ENCODE results near the gene AGBL4. TPM values are rescaled to one million over a fixed set of nuclear protein-coding genes. Genes with fewer than 3 reads are reported as not detected.

AGBL4 gene
- total RNA-seq, 4 donors from 2014 or later = not detected

DNA sequence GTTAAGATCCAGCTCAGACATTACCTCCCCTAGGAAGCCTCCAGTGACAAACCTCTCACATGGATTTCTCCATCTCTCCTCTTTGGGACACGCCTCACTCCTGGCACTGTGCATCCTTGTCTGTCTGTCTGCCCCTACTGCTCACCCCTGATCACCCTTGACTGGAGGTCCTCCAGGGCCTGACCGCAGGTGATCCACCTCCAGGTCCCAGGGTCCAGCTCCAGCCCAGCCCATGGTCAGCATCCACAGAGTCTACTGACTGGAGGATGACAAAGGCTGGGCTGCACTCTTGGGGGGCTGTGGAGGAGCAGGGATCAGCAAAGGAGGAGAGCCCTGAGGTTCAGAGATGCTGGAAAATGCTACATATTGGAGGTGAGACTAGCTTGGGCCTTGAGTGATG is 1312.8 kb downstream of the AGBL4 start:
- ATAC-seq (no peak), DNase-seq (no peak)
- intact Hi-C loops (cut with DNase I; ENCODE audit: low total_unique reads) = no loop called here
- H3K36me3 ChIP-seq = no peaks in the 10 kb centered on the region
- no peak for TF ChIP-seq POLR2A (IDR thresholded peaks at IDR 0.05)
- TF ChIP-seq, protein P1, sequence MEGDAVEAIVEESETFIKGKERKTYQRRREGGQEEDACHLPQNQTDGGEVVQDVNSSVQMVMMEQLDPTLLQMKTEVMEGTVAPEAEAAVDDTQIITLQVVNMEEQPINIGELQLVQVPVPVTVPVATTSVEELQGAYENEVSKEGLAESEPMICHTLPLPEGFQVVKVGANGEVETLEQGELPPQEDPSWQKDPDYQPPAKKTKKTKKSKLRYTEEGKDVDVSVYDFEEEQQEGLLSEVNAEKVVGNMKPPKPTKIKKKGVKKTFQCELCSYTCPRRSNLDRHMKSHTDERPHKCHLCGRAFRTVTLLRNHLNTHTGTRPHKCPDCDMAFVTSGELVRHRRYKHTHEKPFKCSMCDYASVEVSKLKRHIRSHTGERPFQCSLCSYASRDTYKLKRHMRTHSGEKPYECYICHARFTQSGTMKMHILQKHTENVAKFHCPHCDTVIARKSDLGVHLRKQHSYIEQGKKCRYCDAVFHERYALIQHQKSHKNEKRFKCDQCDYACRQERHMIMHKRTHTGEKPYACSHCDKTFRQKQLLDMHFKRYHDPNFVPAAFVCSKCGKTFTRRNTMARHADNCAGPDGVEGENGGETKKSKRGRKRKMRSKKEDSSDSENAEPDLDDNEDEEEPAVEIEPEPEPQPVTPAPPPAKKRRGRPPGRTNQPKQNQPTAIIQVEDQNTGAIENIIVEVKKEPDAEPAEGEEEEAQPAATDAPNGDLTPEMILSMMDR (IDR thresholded peaks at IDR 0.05 in 4 of 5, conservative IDR thresholded peaks at IDR 0.05 in 1 of 5) = no peak
- no peak overlapping the region for H3K27ac ChIP-seq
- H3K27me3 ChIP-seq = no peaks in the 10 kb centered on the region
- no peaks in the 10 kb centered on the region for H3K4me1 ChIP-seq
- in situ Hi-C loops (cut with MboI; ENCODE audit: low sequenced_read_pairs in 4 of 4) = no loop called here
- no peaks in the 10 kb centered on the region for H3K9me3 ChIP-seq
- no peak overlapping the region for H3K4me3 ChIP-seq

DNA sequence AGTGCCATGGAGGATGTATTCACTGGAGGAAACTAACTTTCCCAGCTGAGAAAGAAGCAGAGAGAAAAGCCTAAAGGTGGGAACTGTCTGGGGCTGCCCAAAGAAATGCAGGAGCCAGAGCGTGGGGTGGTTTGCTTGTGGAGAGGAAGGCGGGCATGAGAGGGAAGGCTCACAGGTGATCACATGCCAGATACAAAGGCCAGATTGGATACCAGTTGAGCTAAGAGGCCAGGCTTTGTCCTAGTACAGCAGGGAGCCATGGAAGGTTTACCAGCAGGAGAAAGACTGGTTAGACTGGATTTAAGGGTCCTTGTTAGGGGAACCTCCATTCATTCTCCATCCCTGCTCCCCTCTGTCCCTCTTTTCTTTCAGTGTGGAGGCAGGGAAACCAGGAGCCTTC is 1313.4 kb downstream of the AGBL4 start:
- H3K27ac ChIP-seq = no peak overlapping the region
- H3K36me3 ChIP-seq = no peaks in the 10 kb centered on the region
- no peaks in the 10 kb centered on the region for H3K4me1 ChIP-seq
- intact Hi-C loops (cut with DNase I; ENCODE audit: low total_unique reads) = no loop called here
- TF ChIP-seq POLR2A (IDR thresholded peaks at IDR 0.05) = no peak
- TF ChIP-seq, protein P1 (IDR thresholded peaks at IDR 0.05 in 4 of 5, conservative IDR thresholded peaks at IDR 0.05 in 1 of 5) = no peak
- H3K9me3 ChIP-seq = no peaks in the 10 kb centered on the region
- in situ Hi-C loops (cut with MboI; ENCODE audit: low sequenced_read_pairs in 4 of 4) = no loop called here
- DNase-seq (no peak), ATAC-seq (no peak)
- H3K4me3 ChIP-seq = no peak overlapping the region
- H3K27me3 ChIP-seq = no peaks in the 10 kb centered on the region

DNA sequence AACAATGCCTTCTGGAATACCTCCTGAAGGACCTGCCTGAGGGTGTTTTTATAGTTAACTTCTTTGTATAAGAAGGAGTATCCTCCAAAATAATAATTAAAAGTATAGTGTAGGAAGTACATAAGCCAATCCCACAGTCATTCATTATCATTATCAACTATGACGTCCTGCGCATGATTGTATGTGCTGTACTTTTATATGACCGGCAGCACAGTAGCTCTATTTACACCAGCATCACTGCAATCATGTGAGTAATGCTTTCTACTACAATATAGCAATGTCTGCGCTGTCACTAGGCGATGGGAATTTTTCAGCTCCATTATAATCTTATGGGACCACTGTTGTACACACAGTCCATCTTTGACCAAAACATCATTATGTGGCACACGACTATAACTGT is 1319.0 kb downstream of the AGBL4 start:
- no peak overlapping the region for H3K4me3 ChIP-seq
- intact Hi-C loops (cut with DNase I; ENCODE audit: low total_unique reads) (no loop called here), in situ Hi-C loops (cut with MboI; ENCODE audit: low sequenced_read_pairs in 4 of 4) (no loop called here)
- H3K27me3 ChIP-seq = no peaks in the 10 kb centered on the region
- H3K36me3 ChIP-seq = no peaks in the 10 kb centered on the region
- no peak overlapping the region for H3K27ac ChIP-seq
- no peak for DNase-seq
- no peaks in the 10 kb centered on the region for H3K9me3 ChIP-seq
- TF ChIP-seq, protein P1 (IDR thresholded peaks at IDR 0.05 in 4 of 5, conservative IDR thresholded peaks at IDR 0.05 in 1 of 5) = no peak
- no peak for TF ChIP-seq POLR2A (IDR thresholded peaks at IDR 0.05)
- no peak for ATAC-seq
- H3K4me1 ChIP-seq = no peaks in the 10 kb centered on the region

DNA sequence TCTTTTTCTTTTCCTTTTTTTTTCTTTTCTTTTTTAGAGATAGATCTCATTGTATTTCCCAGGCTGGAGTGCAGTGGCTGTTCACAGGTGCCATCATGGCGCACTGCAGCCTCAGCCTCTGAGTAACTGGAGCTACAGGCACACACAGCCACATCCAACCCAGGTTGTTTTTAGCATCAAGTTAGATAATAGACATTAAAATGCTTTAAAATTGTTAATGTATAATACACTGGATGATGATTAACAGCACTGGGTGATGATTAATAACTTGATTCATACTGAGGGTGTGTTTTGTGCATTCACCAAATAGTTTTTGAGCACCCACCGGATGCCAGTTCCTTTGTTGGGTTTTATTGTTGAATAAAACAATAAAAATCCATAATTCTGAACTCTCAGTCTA is 1322.3 kb downstream of the AGBL4 start:
- Histone ChIP-seq H3K27me3 (no peaks in the 10 kb centered on the region), H3K27ac (no peak overlapping the region), H3K36me3 (no peaks in the 10 kb centered on the region), H3K9me3 (no peaks in the 10 kb centered on the region), H3K4me3 (no peak overlapping the region), H3K4me1 (no peaks in the 10 kb centered on the region)
- in situ Hi-C loops (cut with MboI; ENCODE audit: low sequenced_read_pairs in 4 of 4) (no loop called here), intact Hi-C loops (cut with DNase I; ENCODE audit: low total_unique reads) (no loop called here)
- ATAC-seq = no peak
- DNase-seq = no peak
- no peak for TF ChIP-seq POLR2A (IDR thresholded peaks at IDR 0.05)
- TF ChIP-seq, protein P1 (IDR thresholded peaks at IDR 0.05 in 4 of 5, conservative IDR thresholded peaks at IDR 0.05 in 1 of 5) = no peak
